SH-SY5Y (cell line): ENCODE measurements around the gene PRKACA.

Experiments used
- GATA2 ChIP-seq: IDR thresholded peaks from 2 replicates; pipeline ENCODE4 v1.6.1; 2011; ENCODE audit warnings: mild to moderate bottlenecking, low read depth, low read length
- GATA3 ChIP-seq: IDR thresholded peaks from 2 replicates; pipeline ENCODE4 v1.6.1; 2011; ENCODE audit warnings: low read depth, mild to moderate bottlenecking, low read length, moderate library complexity

DNA sequence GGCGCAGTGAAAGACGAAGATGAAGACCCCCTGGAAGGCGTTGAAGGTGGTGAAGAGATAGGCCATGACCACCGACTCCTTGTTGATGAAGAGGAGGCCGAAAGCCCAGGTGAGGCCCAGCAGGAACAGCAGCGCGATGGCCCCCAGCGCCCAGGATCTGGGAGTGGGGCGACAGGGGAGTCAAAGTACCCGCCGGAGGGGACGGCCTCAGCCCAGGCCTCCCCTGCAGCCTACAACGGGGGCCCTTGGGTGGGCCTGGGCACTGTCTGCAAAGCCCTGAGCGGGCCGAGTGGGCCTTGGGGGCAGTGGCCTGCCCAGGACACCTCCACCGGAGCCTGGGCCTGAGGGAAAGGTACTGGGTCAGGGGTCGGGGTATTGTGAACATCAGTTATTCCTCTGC, 37.8 kb upstream of the PRKACA start:
- TF ChIP-seq GATA2 (no peak), GATA3 (no peak)
